HG02571 (cell line): ENCODE data around the gene BTNL2.
A peak's percentile ranks its signal among the peaks of the same experiment; 100 is the strongest.
"Not testable (repeated sequence)": the region's sequence is repeated elsewhere in the genome, so short reads cannot be mapped to it uniquely, and the experiment has no call there.

Experiments
- ATAC-seq: cut with Tn5 transposase; IDR thresholded peaks from one replicate; pipeline ENCODE4 v1.9.1; 2021; ENCODE audit warnings: mild to moderate bottlenecking, moderate library complexity; ENCODE audit not compliant: unreplicated experiment

The BTNL2 gene

GRCh38 chr6:32406857-32407256 lies at the start of gene BTNL2:
Gene BTNL2, minus strand, starts transcription at chr6:32407181. Its CDS starts 58 bp downstream, at chr6:32407123.
- no peak for ATAC-seq

- no peak for ATAC-seq
Measured at GRCh38 chr6:32449088-32449736, 42.2 kb upstream of the BTNL2 start.

DNA sequence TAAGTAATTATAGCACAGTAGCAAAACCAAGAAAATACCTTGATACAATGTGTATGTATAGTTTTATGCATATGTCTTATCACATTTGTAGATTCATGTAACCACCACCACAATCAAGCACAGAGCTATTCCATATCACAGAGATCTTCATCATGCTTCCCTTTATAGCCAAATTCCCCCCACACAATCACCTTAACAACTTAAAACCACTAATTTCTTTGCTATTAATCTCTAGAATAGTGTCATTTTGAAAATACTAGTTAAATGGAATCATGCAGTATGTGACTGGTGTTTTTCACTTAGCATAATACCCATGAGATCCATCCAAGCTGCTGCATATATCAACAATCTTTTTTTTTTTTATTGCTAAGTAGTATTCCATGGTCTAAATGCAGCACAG lies 41.0 kb upstream of the BTNL2 start:
- ATAC-seq, result no peak

- ATAC-seq, result no peak
Measured at GRCh38 chr6:32445321-32445854, 38.4 kb upstream of the BTNL2 start.

- ATAC-seq, result no peak
Measured at GRCh38 chr6:32444433-32444832, 37.5 kb upstream of the BTNL2 start.

DNA sequence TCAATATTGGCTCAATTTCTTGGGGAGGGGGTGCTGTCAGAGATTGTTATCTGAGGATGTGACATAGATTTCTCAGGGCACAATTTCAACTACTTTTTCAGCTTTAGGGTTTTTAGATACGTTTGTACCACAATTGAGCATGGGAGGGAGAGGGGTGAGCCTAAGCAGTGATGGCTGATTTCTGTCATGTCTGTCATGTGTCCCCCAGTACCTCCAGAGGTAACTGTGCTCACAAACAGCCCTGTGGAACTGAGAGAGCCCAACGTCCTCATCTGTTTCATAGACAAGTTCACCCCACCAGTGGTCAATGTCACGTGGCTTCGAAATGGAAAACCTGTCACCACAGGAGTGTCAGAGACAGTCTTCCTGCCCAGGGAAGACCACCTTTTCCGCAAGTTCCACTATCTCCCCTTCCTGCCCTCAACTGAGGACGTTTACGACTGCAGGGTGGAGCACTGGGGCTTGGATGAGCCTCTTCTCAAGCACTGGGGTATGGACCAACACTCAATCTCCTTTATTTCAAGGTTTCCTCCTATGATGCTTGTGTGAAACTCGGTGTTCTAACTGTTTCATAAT lies 36.1 kb upstream of the BTNL2 start:
- no peak for ATAC-seq

GRCh38 chr6:32442243-32442667 lies 35.3 kb upstream of the BTNL2 start:
- no peak for ATAC-seq

GRCh38 chr6:32439602-32440214 lies 32.7 kb upstream of the BTNL2 start, which contains the start of gene HLA-DRA:
Gene HLA-DRA, plus strand, starts transcription at chr6:32439887. Its CDS starts 64 bp downstream, at chr6:32439951.
- ATAC-seq, result peak; percentile 52

GRCh38 chr6:32439139-32439538 lies 32.2 kb upstream of the BTNL2 start:
- no peak for ATAC-seq

GRCh38 chr6:32436995-32437836 lies 30.2 kb upstream of the BTNL2 start:
- ATAC-seq, result no peak

GRCh38 chr6:32436186-32436585 lies 29.2 kb upstream of the BTNL2 start:
- ATAC-seq, result no peak

DNA sequence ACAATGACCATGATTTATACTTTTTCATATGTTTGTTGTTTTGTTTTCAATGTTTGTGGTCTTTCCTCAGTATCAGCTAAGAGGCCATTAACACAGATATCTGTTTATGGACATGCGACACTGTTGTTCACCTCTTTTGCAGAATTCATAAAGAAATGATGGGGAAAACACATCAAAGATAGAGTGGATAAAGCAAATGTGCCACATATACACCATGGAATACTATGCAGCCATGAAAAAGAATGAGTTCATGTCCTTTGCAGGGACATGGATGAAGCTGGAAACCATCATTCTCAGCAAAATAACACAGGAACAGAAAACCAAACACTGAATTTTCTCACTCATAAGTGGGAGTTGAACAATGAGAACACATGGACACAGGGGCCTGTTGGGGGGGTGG lies 27.0 kb upstream of the BTNL2 start:
- not testable (repeated sequence) for ATAC-seq

- no peak for ATAC-seq
Measured at GRCh38 chr6:32432050-32432450, 25.1 kb upstream of the BTNL2 start.

GRCh38 chr6:32431142-32431541 lies 24.2 kb upstream of the BTNL2 start:
- ATAC-seq, result no peak

GRCh38 chr6:32430179-32430578 lies 23.2 kb upstream of the BTNL2 start:
- no peak for ATAC-seq

GRCh38 chr6:32427934-32428474 lies 21.0 kb upstream of the BTNL2 start:
- ATAC-seq, result no peak

DNA sequence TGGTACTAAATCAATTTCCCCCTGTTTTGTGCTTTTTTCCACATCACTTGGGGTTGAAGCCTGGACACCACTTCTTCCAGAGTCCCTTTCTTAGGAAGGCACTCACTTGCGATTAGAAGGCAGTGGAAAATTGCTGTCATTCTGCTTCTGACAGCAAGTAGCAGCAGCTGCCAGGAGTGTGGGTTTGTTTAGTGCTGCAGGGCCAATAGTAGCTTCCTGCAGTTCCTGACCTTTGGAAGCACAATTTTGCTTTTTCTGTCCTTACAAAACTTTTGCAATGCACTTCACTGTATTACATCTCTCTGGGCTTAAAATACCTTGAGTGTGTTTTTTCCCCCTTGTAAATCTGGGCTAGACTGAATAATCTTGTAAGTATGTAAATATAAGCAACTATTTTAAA lies 20.2 kb upstream of the BTNL2 start:
- ATAC-seq, result no peak

DNA sequence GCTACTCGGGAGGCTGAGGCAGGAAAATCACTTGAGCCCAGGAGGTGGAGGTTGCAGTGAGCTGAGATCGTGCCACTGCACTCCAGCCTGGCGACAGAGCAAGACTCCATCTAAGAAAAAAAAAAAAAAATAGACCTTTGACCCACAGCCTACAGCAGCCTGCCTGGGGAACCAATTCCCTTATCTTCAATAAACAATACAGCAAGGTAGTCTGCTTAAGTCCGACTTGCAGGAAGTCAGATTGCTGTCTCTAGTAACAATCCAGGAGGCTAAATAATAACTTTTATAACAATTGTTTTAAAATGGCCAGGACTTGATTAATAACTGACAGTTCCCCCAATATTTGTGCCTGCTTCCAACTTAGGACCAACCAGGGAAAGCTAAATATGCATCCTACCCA lies 19.4 kb upstream of the BTNL2 start:
- ATAC-seq, result no peak

DNA sequence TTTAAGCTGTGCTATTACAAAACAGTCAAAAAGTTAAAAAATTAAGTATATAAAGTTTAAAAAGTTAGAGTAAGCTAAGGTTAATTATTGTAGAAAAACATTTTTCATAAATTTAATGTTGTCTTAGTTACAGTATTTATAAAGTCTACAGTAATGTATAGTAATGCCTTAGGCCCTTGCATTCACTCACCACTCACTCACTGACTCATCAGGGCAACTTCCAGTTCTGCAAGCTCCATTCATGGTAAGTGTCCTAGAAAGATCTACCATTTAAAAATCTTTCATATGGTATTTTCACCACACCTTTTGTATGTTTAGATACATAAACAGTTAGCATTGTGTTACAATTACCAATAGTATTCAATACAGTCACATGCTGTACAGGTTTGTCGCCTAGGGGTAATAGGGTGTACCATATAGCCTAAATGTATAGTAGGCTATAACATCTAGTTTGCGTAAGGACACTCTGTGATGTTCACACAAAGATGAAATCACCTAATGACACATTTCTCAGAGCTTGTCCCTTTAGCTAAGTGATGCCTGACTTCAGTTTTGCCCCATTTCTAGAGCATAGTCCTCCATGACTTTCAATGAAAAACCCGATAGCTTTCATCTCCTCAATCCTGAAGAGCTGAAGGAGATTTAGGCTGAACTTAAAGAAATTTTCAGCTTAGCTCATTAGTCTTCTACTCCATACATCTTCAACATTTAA lies 17.8 kb upstream of the BTNL2 start:
- no peak for ATAC-seq

DNA sequence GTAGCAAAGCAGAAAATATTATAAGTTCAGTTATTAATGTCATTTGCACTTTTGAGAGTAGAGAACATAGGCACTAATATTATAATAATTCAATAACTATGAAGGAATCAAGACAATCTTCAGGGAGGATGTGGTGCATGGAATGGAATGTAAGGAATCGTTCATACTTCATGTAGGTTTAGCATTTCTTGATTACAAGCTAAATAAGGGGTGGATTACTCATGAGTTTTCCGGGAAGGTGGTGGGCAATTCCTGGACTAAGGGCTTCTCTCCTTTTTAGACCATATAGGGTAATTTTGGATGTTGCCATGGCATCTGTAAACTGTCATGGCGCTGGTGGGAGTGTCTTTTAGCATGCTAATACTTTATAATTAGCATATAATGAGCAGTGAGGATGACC lies 9.1 kb upstream of the BTNL2 start:
- ATAC-seq, result no peak
